Fibroblast of villous mesenchyme (primary cell): ENCODE results near the gene DIP2A. TPM values are rescaled to one million over a fixed set of nuclear protein-coding genes. Genes with fewer than 3 reads are reported as not detected.
"Not testable (repeated sequence)": the region's sequence is repeated elsewhere in the genome, so short reads cannot be mapped to it uniquely, and the experiment has no call there.

Experiments
- DNase-seq: peaks from one replicate; pipeline ENCODE4 v3.0.0-alpha.2; 2010; ENCODE audit warnings: low read depth
- H3K4me3 ChIP-seq: 2 replicates; pipeline ENCODE4 v1.5.1; 2011; ENCODE audit warnings: low read depth, mild to moderate bottlenecking, low read length
- total RNA-seq: library from RNA; depleted of rRNA; stranded (reverse); fragments of >200 nt; gene quantifications from 2 replicates; pipeline ENCODE4 v1.2.3, GENCODE V29; 2012
- TF ChIP-seq, protein P1 (sequence below): IDR thresholded peaks from 2 replicates; pipeline ENCODE4 v1.5.1; 2012; ENCODE audit warnings: low read depth, mild to moderate bottlenecking, low read length; ENCODE audit not compliant: insufficient read depth

Gene DIP2A
- total RNA-seq, 1 donor: 32.0 TPM

DNA sequence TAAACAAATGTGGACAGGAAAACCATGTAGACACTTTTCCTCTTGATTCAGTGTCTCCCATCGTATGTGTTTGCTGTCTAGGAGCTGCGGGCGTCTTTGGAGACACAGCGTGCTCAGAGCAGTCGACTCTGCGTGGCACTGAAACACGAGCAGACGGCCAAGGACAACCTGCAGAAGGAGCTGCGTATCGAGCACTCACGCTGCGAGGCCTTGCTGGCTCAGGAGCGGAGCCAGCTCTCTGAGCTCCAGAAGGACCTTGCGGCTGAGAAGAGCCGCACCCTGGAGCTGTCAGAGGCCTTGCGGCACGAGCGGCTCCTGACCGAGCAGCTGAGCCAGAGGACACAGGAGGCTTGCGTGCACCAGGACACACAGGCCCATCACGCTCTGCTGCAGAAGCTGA is 27.2 kb upstream of the DIP2A start:
- DNase-seq: no peak
- no peak overlapping the region for H3K4me3 ChIP-seq
- TF ChIP-seq, protein P1, sequence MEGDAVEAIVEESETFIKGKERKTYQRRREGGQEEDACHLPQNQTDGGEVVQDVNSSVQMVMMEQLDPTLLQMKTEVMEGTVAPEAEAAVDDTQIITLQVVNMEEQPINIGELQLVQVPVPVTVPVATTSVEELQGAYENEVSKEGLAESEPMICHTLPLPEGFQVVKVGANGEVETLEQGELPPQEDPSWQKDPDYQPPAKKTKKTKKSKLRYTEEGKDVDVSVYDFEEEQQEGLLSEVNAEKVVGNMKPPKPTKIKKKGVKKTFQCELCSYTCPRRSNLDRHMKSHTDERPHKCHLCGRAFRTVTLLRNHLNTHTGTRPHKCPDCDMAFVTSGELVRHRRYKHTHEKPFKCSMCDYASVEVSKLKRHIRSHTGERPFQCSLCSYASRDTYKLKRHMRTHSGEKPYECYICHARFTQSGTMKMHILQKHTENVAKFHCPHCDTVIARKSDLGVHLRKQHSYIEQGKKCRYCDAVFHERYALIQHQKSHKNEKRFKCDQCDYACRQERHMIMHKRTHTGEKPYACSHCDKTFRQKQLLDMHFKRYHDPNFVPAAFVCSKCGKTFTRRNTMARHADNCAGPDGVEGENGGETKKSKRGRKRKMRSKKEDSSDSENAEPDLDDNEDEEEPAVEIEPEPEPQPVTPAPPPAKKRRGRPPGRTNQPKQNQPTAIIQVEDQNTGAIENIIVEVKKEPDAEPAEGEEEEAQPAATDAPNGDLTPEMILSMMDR: no peak

DNA sequence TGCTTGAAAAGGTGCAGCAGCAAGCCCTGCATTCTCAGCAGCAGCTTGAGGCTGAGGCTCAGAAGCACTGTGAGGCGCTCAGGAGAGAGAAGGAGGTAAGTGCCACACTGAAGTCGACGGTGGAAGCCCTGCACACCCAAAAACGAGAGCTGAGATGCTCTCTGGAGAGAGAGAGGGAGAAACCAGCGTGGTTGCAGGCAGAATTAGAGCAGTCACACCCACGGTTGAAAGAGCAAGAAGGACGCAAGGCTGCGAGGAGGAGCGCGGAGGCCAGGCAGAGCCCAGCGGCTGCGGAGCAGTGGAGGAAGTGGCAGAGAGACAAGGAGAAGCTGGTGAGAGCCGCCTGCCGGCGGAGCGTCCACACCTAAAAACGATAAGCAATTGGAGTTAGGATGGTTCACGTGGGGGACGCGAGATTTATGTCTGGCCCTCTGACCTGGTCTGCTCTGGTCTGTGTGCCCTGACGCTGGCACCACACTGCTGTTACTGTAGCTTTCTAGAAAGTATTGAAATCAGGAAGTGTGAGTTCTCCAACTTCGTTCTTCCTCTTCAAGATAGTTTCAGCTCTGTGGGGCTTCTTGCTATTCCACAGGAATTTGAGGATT is 26.7 kb upstream of the DIP2A start:
- TF ChIP-seq, protein P1: no peak
- DNase-seq: no peak
- H3K4me3 ChIP-seq: no peak overlapping the region

DNA sequence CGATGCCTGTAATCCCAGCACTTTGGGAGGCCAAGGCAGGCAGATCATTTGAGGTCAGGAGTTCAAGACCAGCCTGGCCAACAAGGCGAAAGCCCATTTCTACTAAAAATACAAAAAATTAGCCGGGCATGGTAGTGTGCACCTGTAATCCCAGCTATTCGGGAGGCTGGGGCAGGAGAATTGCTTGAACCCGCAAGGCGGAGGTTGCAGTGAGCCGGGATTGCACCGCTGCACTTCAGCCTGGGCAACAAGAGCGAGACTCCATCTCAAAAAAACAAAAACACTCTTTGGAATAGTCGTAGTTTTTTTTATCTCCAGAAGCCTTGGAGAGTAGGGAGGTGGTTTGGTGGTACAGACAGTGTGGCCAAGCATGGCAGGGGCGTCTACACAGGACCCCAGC is 25.6 kb upstream of the DIP2A start:
- not testable (repeated sequence) for H3K4me3 ChIP-seq, DNase-seq

DNA sequence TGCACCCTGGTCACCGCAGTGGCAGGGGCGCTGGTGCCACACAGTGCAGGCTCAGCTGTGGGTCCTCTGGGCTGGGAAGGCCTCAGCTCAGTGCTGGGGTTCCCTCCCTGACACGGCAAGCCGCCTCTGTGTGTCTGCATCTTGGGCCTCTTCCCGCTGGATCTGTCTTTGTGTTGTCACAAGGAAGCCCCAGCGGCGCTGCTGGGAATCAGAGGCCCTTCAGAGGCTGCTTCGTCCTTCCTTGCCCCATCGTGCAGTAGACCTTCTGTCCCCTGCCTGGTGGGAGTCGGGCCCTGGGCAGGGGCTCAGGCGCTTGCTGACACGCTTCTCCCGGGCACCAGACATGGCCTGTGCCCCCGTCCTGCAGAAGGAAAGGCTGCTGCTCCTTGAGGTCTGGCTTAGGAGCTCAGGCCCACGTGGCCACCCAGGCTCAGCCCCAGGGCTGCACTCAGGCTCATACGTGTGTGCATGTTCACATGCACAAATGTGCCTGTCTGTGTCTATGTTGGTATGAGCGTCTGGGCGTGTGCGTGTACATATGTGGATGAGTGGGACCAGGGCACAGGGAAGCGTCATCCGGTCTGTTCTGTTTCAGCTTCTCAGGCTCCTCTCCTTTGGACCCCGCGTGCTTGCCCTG is 24.3 kb upstream of the DIP2A start:
- no peak overlapping the region for H3K4me3 ChIP-seq
- TF ChIP-seq, protein P1: no peak
- DNase-seq: no peak

DNA sequence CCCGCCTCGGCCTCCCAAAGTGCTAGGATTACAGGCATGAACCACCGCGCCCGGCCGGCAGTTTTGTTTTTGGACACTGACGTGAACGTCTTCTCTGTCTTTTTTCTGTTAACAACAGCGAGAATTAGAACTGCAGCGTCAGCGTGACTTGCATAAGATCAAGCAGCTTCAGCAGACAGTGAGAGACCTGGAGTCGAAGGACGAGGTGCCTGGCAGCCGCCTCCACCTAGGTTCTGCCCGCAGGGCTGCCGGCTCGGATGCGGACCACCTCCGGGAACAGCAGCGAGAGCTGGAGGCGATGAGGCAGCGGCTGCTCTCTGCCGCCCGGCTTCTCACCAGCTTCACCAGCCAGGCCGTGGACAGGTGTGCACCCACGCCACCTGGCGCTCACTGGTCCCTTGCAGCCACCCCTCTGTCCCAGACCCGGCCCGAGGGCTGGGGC is 22.9 kb upstream of the DIP2A start:
- TF ChIP-seq, protein P1: no peak
- no peak for DNase-seq

DNA sequence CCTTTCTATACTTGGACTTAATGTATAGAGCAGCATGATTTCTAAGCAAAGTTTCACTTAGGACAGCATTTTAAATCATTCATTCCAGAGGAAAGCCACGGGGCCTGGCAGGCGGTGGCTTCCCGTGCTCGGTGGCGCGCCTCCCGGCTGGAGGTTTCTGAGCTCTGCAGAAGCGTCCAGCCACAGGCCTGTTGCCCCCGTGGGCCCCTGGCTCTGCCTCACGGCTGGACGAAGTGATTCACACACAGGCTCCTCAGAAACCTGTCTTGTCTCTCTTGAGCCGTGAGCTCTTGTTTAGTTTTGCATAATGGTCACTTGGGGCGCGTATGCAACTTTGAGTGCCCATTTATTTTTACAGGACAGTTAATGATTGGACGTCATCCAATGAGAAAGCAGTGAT is 22.1 kb upstream of the DIP2A start:
- DNase-seq: no peak
- TF ChIP-seq, protein P1: no peak

More for the DNA sequence above, 22.9 kb upstream of the DIP2A start:
- no peak overlapping the region for H3K4me3 ChIP-seq

DNA sequence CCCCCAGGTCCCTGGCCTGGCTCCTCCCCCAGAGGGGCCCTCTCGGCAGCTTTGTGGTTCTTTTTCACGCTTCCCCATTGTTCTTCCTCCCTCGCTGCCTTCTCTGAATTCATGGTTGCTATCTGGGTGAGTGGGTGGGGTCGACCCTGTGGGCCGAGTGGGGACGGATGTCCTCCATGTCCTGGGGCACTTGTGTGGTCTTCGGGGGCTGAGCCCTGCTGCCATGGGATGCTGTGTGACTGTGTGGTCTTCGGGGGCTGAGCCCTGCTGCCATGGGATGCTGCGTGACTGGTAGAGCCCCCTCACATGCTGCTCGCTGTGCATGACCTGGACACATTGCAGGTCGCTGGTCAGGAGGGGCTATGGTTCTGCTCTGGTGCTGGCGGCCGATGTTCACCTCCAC is 21.6 kb upstream of the DIP2A start:
- no peak for DNase-seq
- H3K4me3 ChIP-seq: no peak overlapping the region
- TF ChIP-seq, protein P1: no peak

More for the DNA sequence above, 22.1 kb upstream of the DIP2A start:
- no peak overlapping the region for H3K4me3 ChIP-seq
